ENCODE results near the gene FBXO31. TPM values are rescaled to one million over a fixed set of nuclear protein-coding genes. Genes with fewer than 3 reads are reported as not detected.

Gene FBXO31
- total and polyA plus RNA-seq, 8 donors, result 6.4 to 1,171 (median 23.8) TPM

- H3K27ac ChIP-seq, result no peak overlapping the region
- H3K27me3 ChIP-seq, result no peaks in the 10 kb centered on the region
- no peaks in the 10 kb centered on the region for H3K9me3 ChIP-seq
- no peak overlapping the region for H3K4me3 ChIP-seq
- peaks cover 49 to 91% (median 71%) of the 10 kb centered on the region in 4 donors for H3K4me1 ChIP-seq
- 84 to 93% (median 91%) methylated on average over 9 of the region's 9 CpGs for WGBS, 5 donors
- intact Hi-C loops (cut with DNase I; ENCODE audit: low total_unique reads), result no loop called here
- TF ChIP-seq EP300 (IDR thresholded peaks at IDR 0.05) (no peak), POLR2AphosphoS5 (IDR thresholded peaks at IDR 0.05) (no peak), POLR2A (IDR thresholded peaks at IDR 0.05) (no peak)
- TF ChIP-seq, protein P1, sequence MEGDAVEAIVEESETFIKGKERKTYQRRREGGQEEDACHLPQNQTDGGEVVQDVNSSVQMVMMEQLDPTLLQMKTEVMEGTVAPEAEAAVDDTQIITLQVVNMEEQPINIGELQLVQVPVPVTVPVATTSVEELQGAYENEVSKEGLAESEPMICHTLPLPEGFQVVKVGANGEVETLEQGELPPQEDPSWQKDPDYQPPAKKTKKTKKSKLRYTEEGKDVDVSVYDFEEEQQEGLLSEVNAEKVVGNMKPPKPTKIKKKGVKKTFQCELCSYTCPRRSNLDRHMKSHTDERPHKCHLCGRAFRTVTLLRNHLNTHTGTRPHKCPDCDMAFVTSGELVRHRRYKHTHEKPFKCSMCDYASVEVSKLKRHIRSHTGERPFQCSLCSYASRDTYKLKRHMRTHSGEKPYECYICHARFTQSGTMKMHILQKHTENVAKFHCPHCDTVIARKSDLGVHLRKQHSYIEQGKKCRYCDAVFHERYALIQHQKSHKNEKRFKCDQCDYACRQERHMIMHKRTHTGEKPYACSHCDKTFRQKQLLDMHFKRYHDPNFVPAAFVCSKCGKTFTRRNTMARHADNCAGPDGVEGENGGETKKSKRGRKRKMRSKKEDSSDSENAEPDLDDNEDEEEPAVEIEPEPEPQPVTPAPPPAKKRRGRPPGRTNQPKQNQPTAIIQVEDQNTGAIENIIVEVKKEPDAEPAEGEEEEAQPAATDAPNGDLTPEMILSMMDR (IDR thresholded peaks at IDR 0.05), result no peak
- no peak for DNase-seq
- peaks cover 6 to 15% (median 12%) of the 10 kb centered on the region in 4 donors for H3K36me3 ChIP-seq
Measured at GRCh38 chr16:87367529-87367928, 16.0 kb downstream of the FBXO31 start.

- TF ChIP-seq POLR2AphosphoS5 (IDR thresholded peaks at IDR 0.05) (no peak), POLR2A (IDR thresholded peaks at IDR 0.05) (no peak), EP300 (IDR thresholded peaks at IDR 0.05) (no peak)
- TF ChIP-seq, protein P1 (IDR thresholded peaks at IDR 0.05), result no peak
- H3K4me3 ChIP-seq, result no peak overlapping the region
- no peak for DNase-seq
- H3K36me3 ChIP-seq, result peaks cover 7 to 20% (median 14%) of the 10 kb centered on the region in 4 donors
- no peaks in the 10 kb centered on the region for H3K27me3 ChIP-seq
- 80 to 93% (median 90%) methylated on average over 1 of the region's 1 CpG for WGBS, 5 donors
- peaks cover 48 to 91% (median 69%) of the 10 kb centered on the region in 4 donors for H3K4me1 ChIP-seq
- H3K27ac ChIP-seq, result peak overlapping the region in 2 of 5 donors; percentile 25 to 32
- intact Hi-C loops (cut with DNase I; ENCODE audit: low total_unique reads), result no loop called here
- H3K9me3 ChIP-seq, result no peaks in the 10 kb centered on the region
Measured at GRCh38 chr16:87366930-87367329, 16.6 kb downstream of the FBXO31 start.

DNA sequence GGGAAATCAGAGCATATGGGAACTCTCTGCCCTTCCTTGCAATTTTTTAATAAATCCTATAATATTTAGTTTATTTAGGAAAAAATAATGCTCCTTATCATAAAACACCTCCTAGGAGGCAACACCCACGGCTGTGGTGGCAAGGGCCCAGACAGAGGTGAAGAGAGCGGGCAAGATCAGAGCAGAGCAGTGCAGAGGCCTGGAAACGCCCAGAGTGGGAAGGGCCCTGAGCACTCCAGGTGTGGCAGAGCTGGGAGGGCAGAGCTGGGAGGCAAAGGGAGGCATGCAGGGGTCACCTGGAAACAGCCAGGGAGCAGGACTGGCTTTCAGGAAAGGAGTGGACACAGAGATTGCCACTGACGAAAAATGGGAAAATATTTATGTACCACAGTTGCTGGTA lies 17.3 kb downstream of the FBXO31 start:
- peak overlapping the region in 2 of 5 donors; percentile 25 to 32 for H3K27ac ChIP-seq
- TF ChIP-seq, protein P1 (IDR thresholded peaks at IDR 0.05), result no peak
- TF ChIP-seq EP300 (IDR thresholded peaks at IDR 0.05), result no peak
- no peak for TF ChIP-seq POLR2A (IDR thresholded peaks at IDR 0.05)
- TF ChIP-seq POLR2AphosphoS5 (IDR thresholded peaks at IDR 0.05), result no peak
- DNase-seq, result peak; percentile 57 to 69
- H3K36me3 ChIP-seq, result peaks cover 13 to 27% (median 21%) of the 10 kb centered on the region in 4 donors
- no peaks in the 10 kb centered on the region for H3K27me3 ChIP-seq
- WGBS, 5 donors, result 35 to 56% (median 49%) methylated on average over 4 of the region's 4 CpGs
- intact Hi-C loops (cut with DNase I; ENCODE audit: low total_unique reads), result no loop called here
- H3K9me3 ChIP-seq, result no peaks in the 10 kb centered on the region
- no peak overlapping the region for H3K4me3 ChIP-seq
- H3K4me1 ChIP-seq, result peaks cover 48 to 84% (median 66%) of the 10 kb centered on the region in 4 donors

GRCh38 chr16:87365021-87365713 lies 18.4 kb downstream of the FBXO31 start:
- Histone ChIP-seq H3K36me3 (peaks cover 13 to 36% (median 31%) of the 10 kb centered on the region in 4 donors), H3K27me3 (no peaks in the 10 kb centered on the region), H3K9me3 (no peaks in the 10 kb centered on the region), H3K4me3 (no peak overlapping the region), H3K4me1 (peaks cover 45 to 73% (median 61%) of the 10 kb centered on the region in 4 donors), H3K27ac (peak overlapping the region in 2 of 5 donors; percentile 62 to 71)
- TF ChIP-seq POLR2AphosphoS5 (IDR thresholded peaks at IDR 0.05) (no peak), POLR2A (IDR thresholded peaks at IDR 0.05) (no peak), EP300 (IDR thresholded peaks at IDR 0.05) (no peak)
- TF ChIP-seq, protein P1 (IDR thresholded peaks at IDR 0.05), result no peak
- intact Hi-C loops (cut with DNase I; ENCODE audit: low total_unique reads), result no loop called here
- 84 to 89% (median 86%) methylated on average over 13 of the region's 13 CpGs for WGBS, 5 donors
- no peak for DNase-seq
